ENCODE results near the gene TNFRSF8. TPM values are rescaled to one million over a fixed set of nuclear protein-coding genes. Genes with fewer than 3 reads are reported as not detected.
"Not testable (repeated sequence)": the region's sequence is repeated elsewhere in the genome, so short reads cannot be mapped to it uniquely, and the experiment has no call there.

TNFRSF8 gene
- 0.18 TPM in 1 of 2 replicates, not detected in the other for total RNA-seq

- no peak for DNase-seq (ENCODE audit: extremely low read depth, low read depth, low spot score)
These were observed at the start of gene TNFRSF8 for GRCh38 chr1:12063141-12064072. TNFRSF8 (plus strand) TSS chr1:12063303; CDS start chr1:12063599, 296 bp downstream.

GRCh38 chr1:12014141-12014991 is 48.7 kb upstream of the TNFRSF8 start:
- DNase-seq (ENCODE audit: extremely low read depth, low read depth, low spot score) = no peak

- no peak for DNase-seq (ENCODE audit: extremely low read depth, low read depth, low spot score)
These were observed 48.1 kb upstream of the TNFRSF8 start for GRCh38 chr1:12015001-12015491.

GRCh38 chr1:12015499-12015898 is 47.6 kb upstream of the TNFRSF8 start:
- DNase-seq (ENCODE audit: extremely low read depth, low read depth, low spot score) = no peak

GRCh38 chr1:12016182-12016581 is 46.9 kb upstream of the TNFRSF8 start:
- no peak for DNase-seq (ENCODE audit: extremely low read depth, low read depth, low spot score)

GRCh38 chr1:12019858-12020509 is 43.1 kb upstream of the TNFRSF8 start:
- no peak for DNase-seq (ENCODE audit: extremely low read depth, low read depth, low spot score)

- DNase-seq (ENCODE audit: extremely low read depth, low read depth, low spot score) = no peak
These were observed 41.5 kb upstream of the TNFRSF8 start for GRCh38 chr1:12021616-12022015.

GRCh38 chr1:12022036-12022435 is 41.1 kb upstream of the TNFRSF8 start:
- no peak for DNase-seq (ENCODE audit: extremely low read depth, low read depth, low spot score)

GRCh38 chr1:12026586-12026985 is 36.5 kb upstream of the TNFRSF8 start:
- DNase-seq (ENCODE audit: extremely low read depth, low read depth, low spot score) = no peak

- no peak for DNase-seq (ENCODE audit: extremely low read depth, low read depth, low spot score)
These were observed 34.9 kb upstream of the TNFRSF8 start for GRCh38 chr1:12028248-12028647.

GRCh38 chr1:12028957-12029511 is 34.1 kb upstream of the TNFRSF8 start:
- no peak for DNase-seq (ENCODE audit: extremely low read depth, low read depth, low spot score)

GRCh38 chr1:12029720-12030339 is 33.3 kb upstream of the TNFRSF8 start:
- DNase-seq (ENCODE audit: extremely low read depth, low read depth, low spot score) = no peak

- no peak for DNase-seq (ENCODE audit: extremely low read depth, low read depth, low spot score)
These were observed 31.8 kb upstream of the TNFRSF8 start for GRCh38 chr1:12031039-12031980.

- DNase-seq (ENCODE audit: extremely low read depth, low read depth, low spot score) = no peak
These were observed 30.9 kb upstream of the TNFRSF8 start for GRCh38 chr1:12032161-12032621.

- not testable (repeated sequence) for DNase-seq (ENCODE audit: extremely low read depth, low read depth, low spot score)
These were observed 29.7 kb upstream of the TNFRSF8 start for GRCh38 chr1:12033441-12033840.

- no peak for DNase-seq (ENCODE audit: extremely low read depth, low read depth, low spot score)
These were observed 28.7 kb upstream of the TNFRSF8 start for GRCh38 chr1:12034381-12034801.

GRCh38 chr1:12035312-12035711 is 27.8 kb upstream of the TNFRSF8 start:
- no peak for DNase-seq (ENCODE audit: extremely low read depth, low read depth, low spot score)

GRCh38 chr1:12037486-12038355 is 25.4 kb upstream of the TNFRSF8 start:
- no peak for DNase-seq (ENCODE audit: extremely low read depth, low read depth, low spot score)
